Activated CD4-positive, CD25-positive, alpha-beta regulatory T cell treated with anti-CD3 and anti-CD28 coated beads, Interleukin-2, amount 50 U/mL, for 24 hours (primary cell): ENCODE data around the gene FCN3.
"Not testable (repeated sequence)": the region's sequence is repeated elsewhere in the genome, so short reads cannot be mapped to it uniquely, and the experiment has no call there.

Experiments
- ATAC-seq, 2 donors: fragments of 150-1000 bp; cut with Tn5 transposase; one replicate each; pipeline ENCODE4 v1.10.0; 2021; ENCODE audit warnings: mild to moderate bottlenecking in 1 of 2, moderate library complexity in 1 of 2

FCN3 gene

GRCh38 chr1:27399251-27400025 lies 24.8 kb upstream of the FCN3 start:
- ATAC-seq = no peak

DNA sequence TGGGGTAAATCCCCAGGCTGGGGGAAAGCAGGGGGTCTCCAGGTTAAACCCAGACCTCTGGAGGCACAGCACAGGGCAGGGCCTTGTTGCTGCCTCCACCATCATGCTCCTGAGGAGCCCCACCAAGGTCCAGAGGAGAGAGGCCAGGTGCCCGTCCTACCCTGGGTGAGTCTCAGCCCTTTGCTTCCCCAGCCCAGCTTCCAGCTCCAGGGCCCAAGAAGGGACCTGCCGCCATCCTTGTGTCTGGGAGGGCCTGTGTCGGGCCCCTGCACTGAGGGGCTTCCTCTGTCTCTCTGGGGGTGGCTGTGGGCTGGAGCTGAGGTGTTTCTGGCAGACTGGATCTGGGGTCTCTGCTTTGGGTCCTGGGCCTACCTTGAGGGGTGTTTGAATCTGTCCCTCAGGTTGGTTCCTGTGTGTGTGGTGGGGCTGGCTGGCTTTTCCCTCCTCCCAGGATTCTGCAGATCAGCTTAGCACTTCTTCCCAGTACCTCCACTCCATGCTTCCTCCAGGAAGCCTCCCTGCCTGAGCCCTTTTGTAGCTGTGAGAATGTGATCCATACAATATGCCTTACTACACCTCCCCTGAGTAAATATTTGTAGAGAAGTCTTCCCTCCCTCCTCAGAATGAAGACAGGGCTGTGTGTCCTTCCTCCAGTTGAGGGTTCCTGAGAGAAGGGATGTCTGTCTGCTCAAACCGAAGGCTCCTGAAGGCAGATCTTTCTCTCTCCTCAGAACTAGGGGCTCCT lies 24.0 kb upstream of the FCN3 start:
- ATAC-seq = no peak

- no peak for ATAC-seq
Observed at GRCh38 chr1:27397749-27398148, 23.1 kb upstream of the FCN3 start.

- ATAC-seq = no peak
Observed at GRCh38 chr1:27397110-27397509, 22.5 kb upstream of the FCN3 start.

DNA sequence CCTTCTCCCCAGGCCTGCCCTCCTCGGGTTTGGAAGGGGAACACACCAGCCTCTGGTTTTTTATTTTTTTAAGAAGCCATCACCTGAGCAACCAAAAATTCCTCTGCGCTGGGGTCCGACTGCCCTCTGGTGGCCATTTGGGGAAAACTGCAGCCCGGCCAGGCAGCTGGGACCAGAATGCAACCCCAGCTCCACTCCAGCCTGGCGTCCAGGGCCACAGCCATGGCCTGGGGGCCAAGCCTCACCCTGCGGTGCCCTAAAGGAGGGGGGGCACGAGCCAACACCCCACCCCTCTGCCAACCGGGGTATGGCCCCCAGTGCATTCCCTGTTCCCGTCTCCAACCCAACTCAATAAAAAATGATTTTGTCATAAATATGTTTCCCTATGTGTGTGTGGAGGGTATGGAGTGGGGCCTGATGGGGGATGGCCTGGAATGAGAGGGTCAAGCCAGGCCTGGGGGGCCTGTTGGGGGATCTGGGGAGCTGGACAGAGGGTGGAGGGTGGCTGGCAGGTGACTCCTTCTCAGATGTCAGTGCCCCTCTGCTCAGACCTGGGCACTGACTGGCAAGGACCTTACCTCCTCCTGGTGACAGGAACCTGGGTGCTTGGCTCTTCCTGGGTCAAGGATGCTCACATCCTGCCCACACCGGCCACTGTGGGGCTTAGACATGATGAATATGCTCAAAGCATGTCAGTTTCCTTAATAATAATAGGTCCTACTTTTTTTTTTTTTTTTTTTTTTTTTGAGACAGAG lies 21.0 kb upstream of the FCN3 start:
- ATAC-seq = peak; percentile 17 to 23

DNA sequence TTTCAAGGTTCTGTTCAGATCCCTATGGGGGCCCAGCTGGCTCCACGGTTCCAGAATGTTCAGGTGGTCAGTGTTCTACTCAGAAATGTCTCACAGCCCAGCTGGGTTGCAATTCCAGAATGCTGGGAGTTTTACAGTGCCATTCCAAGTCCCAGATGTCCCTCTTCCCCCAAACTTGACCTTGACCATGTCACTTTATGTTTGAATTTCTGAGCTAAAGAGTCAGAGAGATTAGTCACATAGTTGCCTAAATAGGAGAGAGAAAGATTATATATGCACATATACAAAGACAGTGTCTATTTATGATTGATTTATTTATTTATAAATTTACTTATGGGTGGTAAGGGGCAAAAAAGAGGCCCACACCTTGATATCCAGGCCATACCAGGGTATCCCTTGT lies 20.3 kb upstream of the FCN3 start:
- no peak for ATAC-seq

GRCh38 chr1:27394282-27394658 lies 19.6 kb upstream of the FCN3 start:
- no peak for ATAC-seq

- no peak for ATAC-seq
Observed at GRCh38 chr1:27393641-27394281, 19.1 kb upstream of the FCN3 start.

GRCh38 chr1:27392778-27393635 lies 18.4 kb upstream of the FCN3 start:
- no peak for ATAC-seq

DNA sequence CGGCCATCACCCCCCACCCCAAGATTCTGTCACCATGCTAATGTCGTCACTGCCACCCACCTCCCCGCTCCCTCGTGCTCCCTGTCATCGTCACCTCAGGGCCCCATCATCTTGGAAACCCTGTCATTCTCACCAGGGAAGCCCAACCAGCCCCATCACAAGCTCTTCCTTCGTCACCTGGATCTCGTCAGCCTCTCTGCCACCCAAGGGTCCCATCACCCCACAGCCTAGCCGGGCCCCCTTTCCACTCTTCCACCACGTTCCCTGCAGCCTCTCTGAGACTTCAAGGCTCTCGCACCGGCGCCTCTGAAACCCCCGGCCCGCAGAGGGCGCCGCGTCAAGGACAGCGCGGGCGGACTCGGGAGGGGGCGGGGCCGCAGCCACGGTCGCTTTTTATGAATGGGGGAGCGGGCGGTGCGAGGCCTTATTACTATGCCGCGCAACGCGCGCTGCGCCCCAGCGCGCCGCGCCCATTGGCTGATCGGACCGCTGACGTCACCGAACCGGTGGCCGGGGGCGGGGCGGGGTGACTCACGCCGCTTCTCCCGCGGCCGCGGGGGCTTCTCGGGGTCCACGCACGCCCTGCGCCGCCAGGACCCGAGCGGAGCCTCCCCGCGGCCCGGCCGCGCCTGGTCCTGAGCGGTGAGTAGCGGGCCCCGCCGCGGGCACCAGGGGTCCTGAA lies 17.6 kb upstream of the FCN3 start, which contains the start of gene GPR3:
GPR3 (plus strand) TSS at position 527 of the 682 bp plus-strand sequence. CDS start 1,177 bp downstream, outside the sequence.
- peak; percentile 94 to 95 for ATAC-seq

DNA sequence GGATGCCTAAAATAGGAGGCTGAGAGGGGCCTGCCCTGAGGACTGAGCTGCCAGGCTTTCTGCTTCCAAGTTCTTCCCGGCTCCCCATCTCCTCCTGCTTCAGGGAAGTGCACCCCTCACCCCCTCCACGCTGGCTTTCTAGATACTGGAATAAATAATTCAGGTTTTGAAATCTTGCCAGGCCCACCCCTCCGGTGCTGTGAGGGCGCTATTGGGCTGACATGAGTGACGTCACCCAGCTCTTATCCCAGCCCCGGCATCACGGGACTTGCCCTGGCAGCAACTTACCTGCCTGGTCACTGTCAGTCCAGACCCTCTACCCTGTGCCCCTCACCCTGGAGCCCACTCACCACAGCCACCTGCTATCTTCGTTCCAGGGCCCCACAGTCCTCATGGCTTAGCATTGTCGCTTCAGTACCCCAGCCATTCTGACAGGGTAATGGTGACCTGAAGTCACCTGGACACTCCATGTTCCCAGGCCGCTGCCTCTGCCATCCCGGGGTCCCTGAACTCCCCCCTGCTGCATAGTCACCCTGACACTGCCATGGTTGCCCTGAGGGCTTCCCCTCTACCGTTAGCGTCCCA lies 17.0 kb upstream of the FCN3 start:
- ATAC-seq = no peak

GRCh38 chr1:27388337-27389005 lies 13.8 kb upstream of the FCN3 start:
- ATAC-seq = no peak

DNA sequence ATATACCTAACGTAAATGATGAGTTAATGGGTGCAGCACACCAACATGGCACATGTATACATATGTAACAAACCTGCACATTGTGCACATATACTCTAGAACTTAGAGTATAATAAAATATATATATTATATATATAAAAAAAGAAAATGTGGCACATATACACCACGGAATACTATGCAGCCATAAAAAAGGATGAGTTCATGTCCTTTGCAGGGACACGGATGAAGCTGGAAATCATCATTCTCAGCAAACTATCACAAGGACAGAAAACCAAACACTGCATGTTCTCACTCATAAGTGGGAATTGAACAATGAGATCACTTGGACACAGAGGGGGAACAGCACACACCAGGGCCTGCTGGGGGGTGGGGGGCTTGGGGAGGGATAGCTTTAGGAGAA lies 10.2 kb upstream of the FCN3 start:
- ATAC-seq = not testable (repeated sequence)

GRCh38 chr1:27383661-27384060 lies 9.0 kb upstream of the FCN3 start:
- no peak for ATAC-seq

- peak in 1 of 2 donors; percentile 38 for ATAC-seq
Observed at GRCh38 chr1:27383039-27383605, 8.5 kb upstream of the FCN3 start, which contains the start of gene CD164L2. CD164L2 (minus strand) TSS chr1:27383333; CDS start chr1:27383239, 94 bp downstream.

GRCh38 chr1:27381969-27382762 lies 7.5 kb upstream of the FCN3 start:
- ATAC-seq = no peak

DNA sequence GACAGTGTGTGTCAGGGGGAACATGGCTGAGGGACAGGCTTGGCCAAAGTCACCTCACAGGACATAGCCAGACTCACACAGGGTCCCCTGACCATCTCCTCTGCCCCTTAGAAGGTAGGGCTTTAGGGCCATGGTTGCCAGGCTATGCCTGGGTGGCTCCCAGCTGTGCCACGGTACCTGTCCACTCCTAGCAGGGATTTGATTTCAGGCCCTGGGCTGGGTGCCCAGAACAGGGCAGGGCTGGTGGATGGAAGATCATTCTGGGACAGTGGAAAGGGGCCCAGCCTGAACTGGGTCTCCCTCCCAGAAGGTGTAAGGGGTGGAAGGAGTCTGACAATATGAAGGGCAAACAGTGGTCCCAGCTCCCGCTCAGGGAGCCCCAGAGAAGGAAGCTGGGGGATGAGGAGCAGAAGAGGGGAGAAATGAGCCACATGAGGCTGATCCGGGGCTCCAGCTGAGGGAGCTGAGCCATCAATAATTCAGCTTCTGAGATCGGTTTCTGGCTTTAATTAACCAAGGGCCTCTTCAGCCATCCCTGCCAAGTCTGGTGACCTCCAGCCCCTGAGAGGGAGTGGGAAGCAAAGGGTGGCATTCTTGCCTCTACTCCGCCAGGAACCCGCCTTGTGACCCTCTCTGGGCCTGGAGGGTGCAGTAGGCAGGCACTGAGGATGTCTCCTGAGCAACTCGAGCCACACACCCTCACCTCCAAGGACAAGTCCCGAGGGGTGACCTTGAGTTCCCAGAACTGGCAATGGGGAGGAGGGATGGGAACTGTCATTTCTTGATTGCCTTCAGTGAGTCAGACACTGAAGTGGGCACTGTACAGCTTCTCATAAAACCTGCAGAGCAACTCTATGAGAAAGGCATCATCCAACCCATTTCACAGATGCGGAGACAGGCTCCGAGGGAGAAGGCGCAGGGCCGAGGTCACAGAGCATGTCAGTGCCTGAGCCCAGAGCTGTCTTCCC lies 6.4 kb upstream of the FCN3 start:
- no peak for ATAC-seq

DNA sequence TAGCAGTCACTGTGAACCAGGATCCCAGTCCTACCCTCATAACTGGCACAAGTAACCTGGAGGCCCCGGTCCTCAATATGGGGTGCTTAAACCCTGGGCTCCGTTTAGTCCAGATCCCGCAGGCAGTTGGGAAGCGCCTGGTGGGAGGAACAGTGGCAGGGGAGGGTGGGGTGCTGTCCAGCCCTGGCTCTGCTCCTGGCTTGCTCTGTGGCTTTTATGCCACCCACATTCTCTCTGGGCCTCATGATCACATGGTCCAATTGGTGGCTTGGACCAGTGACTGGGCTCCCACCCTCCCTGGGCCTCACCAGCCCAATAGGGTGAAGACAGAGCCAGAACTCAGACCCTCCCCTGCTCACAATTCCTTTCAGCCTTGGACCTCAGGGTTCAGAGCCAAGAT lies 5.6 kb upstream of the FCN3 start:
- no peak for ATAC-seq
